Astrocyte of the cerebellum (primary cell): ENCODE measurements around the gene CNNM4.

ENCODE experiments used
- DNase-seq: peaks from one replicate; pipeline ENCODE4 v3.0.0-alpha.2; 2011; ENCODE audit warnings: low read depth
- H3K4me3 ChIP-seq: 2 replicates; pipeline ENCODE4 v1.5.1; 2011; ENCODE audit warnings: mild to moderate bottlenecking, low read depth, low read length, moderate library complexity
- in situ Hi-C: cut with HindIII; loops from 2 replicates; pipeline ENCODE4 v1.10.0; 2017; ENCODE audit warnings: low sequenced_read_pairs
- TF ChIP-seq, protein P1 (sequence below): IDR thresholded peaks from 2 replicates; pipeline ENCODE4 v1.5.1; 2012; ENCODE audit warnings: low read length, low read depth, moderate library complexity, mild to moderate bottlenecking; ENCODE audit errors: missing control alignments

Gene CNNM4

DNA sequence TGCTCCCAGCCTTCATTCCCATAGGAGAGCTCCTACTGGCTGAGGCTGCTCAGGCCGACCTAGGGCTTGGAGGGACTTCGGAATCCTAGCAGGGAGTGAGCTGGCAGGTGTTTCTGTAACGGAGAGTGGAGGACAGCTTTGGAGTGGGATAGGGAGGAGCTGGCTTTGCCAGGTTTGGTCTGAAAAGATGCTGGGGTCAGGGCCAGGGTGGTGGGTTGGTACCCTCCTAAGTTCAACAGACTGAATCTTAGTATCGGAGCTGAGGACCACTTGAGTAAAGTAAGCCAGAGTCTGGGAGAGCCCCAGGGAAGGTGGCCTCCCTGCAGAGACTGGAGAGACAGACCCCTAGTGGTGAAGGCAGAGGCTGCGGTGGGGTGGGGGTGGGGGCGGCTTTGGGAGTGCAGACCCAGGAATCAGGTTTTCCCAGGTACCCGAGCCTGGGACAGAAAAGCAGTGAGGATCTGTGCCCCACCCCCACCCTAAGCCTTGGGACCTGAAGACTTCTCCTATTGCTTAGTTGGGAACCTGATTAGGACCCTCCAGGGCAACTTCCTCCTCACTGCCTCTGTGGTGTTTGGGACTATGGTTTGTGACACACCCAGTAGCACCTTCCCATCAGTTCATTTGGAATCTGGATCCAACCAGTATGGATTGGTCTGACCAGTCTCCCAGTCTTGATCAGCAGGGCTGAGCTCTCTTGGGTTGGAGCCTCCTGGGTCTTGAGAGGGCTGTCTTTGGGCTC is 3.0 kb downstream of the CNNM4 start:
- no peak for DNase-seq
- H3K4me3 ChIP-seq = peak overlapping the region; percentile 37
- in situ Hi-C loops = no loop called here
- TF ChIP-seq, protein P1, sequence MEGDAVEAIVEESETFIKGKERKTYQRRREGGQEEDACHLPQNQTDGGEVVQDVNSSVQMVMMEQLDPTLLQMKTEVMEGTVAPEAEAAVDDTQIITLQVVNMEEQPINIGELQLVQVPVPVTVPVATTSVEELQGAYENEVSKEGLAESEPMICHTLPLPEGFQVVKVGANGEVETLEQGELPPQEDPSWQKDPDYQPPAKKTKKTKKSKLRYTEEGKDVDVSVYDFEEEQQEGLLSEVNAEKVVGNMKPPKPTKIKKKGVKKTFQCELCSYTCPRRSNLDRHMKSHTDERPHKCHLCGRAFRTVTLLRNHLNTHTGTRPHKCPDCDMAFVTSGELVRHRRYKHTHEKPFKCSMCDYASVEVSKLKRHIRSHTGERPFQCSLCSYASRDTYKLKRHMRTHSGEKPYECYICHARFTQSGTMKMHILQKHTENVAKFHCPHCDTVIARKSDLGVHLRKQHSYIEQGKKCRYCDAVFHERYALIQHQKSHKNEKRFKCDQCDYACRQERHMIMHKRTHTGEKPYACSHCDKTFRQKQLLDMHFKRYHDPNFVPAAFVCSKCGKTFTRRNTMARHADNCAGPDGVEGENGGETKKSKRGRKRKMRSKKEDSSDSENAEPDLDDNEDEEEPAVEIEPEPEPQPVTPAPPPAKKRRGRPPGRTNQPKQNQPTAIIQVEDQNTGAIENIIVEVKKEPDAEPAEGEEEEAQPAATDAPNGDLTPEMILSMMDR = peak; percentile 46

DNA sequence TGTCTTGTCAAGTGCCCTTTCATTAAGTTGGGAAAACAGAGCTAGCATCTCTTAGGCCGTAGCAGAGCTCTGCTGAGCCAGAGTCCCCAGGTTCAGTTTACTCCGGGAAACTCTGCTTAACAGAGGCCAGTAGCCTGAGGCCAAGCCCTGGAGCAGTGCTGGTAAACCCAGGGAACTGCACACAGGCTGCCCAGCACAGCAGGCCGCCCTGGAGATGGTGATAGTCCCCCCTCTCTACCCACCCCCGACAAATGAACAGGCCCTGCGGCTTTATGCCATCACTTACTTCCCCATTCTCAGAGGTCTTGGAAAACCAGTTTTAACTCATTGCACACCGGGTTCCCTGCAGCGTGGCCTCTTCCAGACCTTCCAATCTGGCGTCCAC is 3.5 kb downstream of the CNNM4 start:
- TF ChIP-seq, protein P1 = no peak
- DNase-seq = no peak
- in situ Hi-C loops = no loop called here
- peak overlapping the region; percentile 37 for H3K4me3 ChIP-seq

DNA sequence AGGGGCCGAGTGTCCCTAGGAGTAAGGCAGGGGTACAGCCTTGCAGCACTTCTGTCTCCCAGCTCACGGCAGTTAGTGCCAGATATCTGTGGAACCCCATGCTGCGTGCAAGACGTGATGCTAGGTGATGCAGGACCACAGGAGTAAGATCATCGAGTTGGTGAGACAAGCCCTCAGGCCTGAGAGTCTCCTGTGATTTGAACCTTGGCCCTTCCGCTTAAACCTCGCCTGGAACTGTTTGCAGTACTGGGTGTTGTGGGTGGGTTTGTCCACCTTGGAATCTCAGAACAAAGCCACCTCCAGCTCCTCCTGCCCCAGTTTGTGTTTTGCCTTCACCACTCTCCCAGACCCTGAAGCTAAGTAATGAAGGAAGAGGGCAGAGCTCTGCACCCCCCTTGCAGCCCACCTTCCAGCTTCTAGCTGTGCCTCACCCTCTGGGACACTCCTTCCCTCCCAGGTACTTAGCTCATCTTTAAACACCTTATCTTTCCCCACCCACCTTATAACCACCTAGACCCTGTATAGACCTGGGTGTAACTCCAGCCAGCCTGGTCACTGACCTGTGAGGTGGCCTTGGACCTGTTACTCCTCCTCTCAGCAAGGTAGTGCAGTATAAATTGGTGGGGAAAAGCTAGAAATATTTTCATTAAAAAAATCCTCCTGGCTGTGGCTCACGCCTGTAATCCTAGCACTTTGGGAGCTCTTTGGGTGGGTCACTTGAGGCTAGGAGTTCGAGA is 6.6 kb downstream of the CNNM4 start:
- TF ChIP-seq, protein P1 = no peak
- in situ Hi-C loops = no loop called here
- DNase-seq = no peak
- H3K4me3 ChIP-seq = no peak overlapping the region

DNA sequence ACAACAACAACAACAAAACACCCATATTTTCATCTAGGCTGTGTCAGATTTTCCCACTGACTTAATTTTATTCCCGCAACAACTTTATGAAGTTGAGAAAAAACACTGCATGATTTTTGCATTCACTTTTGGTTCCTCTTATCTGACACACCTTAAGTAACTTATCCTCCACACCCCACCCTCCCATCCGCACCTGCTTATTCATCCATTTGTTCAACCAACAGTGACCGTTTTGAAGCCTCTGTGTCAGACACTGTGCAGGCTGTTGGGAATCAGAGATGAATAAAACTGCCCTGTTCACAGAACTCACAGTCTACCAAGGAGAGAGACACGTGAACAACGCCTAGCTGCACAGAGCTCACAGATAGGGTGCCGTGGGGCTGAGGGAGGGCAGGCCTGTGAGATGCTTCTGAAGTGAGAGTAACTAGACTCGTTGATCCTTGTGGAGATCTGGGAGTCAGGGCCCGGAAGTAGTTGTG is 7.4 kb downstream of the CNNM4 start:
- in situ Hi-C loops = no loop called here
- TF ChIP-seq, protein P1 = no peak
- DNase-seq = no peak
- no peak overlapping the region for H3K4me3 ChIP-seq

DNA sequence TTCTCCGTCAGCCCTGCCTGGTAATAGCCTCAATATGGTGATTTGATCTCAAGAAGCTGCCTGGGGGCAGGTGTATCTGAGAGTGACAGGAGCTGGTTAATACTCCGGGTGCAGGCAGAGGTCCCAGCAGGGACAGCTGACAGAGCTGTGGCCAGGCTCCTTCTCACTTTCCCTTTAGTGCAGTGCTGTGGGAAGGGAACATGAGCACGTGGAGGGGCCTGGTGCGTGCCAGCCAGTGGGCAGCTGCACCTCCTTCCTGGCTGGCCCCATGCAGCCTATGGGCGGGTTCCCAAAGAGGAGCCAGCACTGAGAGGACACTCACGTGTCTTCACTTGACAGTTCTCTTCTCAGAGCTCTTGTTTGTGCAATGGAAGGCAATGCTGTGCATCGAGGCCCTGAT is 9.1 kb downstream of the CNNM4 start:
- in situ Hi-C loops = no loop called here
- H3K4me3 ChIP-seq = no peak overlapping the region
- TF ChIP-seq, protein P1 = no peak
- no peak for DNase-seq

DNA sequence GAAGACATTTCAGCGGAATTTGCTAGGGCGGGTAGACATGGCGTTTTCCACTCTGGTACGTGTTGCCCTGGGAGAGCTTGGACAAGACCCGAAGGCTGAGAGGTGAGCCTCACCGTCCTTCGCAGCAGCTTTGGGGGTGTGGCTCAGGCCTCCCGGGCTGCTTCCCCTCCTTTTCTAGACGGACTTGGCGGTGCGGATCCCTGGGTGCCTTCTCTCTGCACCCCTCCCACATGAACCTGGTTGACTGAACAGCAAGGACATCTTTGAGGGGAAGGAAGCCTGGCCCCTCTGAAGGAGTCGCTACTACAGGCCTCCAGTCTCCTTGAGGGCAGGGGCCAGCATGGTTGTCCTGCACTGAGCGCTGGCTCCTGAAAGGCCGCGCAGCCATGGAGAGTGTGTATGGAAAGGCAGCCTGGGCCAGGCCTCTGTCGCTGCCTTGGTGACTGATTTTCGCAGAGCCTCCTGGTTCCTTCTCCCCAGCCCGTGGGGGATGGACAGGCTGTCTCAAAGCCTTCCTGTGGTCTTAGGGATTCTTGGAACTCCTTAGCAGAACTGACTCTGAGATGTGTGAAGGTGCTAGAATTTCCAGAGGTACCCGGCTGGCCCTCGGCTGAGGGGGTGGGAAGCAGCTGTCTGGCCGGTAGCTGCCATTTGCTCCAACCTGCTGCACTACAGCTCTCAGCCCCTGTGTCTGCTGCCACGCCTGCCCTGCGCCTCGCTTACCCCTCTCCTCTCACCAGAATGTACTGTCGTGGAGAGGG is 9.9 kb downstream of the CNNM4 start:
- H3K4me3 ChIP-seq = no peak overlapping the region
- TF ChIP-seq, protein P1 = no peak
- DNase-seq = no peak
- in situ Hi-C loops = no loop called here
